GM18861 (cell line): ENCODE measurements around the gene PRKCQ.

Source experiments
- ATAC-seq: cut with Tn5 transposase; IDR thresholded peaks from one replicate; pipeline ENCODE4 v1.9.1; 2021; ENCODE audit not compliant: unreplicated experiment

PRKCQ gene

DNA sequence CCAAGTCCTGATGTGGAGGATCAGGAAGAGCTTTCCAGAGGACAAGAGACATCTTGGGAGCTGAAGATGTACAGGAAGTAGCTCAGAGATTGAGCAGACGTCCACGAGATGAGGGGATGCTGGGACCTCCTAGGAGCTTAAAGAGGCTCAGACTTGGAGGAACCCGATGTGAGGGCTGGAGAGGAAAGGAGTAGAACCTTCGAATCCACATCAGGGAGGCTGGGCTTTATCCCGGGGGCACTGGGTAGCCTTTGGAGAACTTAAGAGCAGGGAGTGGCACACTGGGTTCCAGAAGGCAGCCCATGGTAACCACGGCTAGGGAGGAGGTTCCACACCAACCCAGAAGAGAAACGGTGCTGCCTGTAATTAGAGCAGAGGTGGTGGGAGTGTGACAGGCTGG lies 10.8 kb downstream of the PRKCQ start:
- ATAC-seq: no peak

DNA sequence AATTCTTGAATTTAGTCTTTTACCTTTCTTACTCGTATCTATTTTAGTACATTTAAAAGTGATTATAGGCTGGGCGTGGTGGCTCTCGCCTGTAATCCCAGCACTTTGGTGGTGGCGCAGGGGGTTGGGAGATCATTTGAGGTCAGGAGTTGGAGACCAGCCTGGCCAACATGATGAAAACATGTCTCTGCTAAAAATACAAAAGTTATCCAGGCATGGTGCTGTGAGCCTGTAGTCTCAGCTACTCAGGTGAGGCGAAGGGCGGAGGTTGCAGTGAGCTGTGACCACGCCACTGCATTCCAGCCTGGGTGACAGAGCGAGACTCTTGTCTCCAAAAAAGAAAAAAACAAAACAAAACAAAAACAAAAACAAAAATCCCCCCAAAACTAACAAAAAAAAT lies 12.2 kb downstream of the PRKCQ start:
- no peak for ATAC-seq

DNA sequence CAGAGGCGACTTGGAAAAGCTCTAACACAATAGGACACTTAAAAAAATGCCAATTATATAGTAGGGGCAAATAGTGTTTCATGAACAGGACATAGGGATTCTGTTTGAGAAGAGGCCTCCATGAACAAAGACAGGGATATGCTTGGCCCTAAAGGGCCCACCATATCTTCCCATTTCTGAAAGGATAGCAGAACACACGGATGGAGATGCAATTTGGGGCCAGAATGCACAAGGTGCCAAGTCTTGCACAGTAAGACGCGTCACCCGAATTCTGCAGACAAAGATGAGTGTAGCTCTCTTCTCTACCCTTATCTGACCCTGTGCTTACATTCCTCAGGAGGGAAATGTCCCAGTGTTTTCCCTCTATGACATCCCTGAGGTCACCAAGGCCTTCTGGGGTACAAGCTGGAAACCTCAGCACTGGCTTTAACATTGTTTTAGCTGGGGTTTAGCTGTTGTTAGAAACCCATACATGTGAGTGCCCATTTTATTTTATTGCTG lies 12.8 kb downstream of the PRKCQ start:
- no peak for ATAC-seq

DNA sequence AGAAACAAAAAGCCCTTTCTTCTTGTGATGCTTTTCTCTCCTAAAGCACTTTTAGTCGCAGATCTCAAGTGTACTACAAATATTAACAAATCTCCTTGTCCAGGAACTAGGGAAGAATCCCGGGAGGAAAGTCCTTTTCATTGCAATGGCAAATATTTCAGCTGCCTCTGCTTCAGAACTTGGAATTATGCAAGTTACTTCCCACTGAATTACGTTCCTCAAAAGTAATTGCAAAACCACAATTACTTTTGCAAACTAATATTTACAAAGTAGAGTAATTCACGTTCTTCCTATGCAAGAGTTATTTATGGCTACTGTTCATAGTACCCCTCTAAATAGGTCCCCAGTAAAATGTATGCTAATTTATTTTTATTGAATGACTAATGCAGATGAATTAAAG lies 14.5 kb downstream of the PRKCQ start:
- no peak for ATAC-seq

DNA sequence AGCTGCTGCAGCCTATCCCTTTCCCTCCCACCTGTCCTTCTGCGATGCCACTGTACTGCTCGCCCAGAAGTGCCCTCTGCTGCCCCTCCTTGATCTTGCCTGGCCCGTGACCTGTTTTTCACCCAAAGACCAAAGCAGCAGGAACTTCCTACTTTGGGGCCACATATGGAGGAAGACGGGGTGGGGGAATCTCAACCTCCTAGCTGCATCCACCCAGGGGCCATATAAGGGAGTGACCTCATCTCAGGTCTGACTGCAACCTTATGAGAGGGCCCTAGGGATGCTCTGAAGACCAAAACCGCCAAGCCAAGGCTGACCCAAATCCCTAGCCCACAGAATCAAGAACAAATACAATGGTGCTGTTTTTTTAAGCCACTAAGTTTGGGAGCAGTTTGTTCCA lies 15.7 kb downstream of the PRKCQ start:
- no peak for ATAC-seq

DNA sequence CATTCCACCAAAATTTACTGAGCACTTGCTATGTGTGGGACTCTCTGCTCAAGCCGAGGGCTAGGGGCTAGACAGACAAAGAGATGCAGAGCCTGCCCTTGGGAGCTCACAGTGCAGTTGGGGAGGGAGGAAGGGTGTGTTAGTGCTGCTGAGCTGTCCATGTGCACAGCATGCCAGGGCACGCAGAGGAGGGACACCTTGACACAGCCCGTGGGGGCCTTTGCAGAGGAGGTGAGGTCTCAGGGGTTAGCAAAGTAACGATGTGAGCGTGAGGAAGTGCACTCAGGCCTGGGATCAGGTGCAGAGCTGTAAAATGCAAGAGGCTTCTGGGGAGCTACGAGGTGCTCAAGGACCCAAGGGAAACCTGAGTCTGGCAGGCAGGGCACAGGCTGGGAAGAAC lies 16.3 kb downstream of the PRKCQ start:
- no peak for ATAC-seq

DNA sequence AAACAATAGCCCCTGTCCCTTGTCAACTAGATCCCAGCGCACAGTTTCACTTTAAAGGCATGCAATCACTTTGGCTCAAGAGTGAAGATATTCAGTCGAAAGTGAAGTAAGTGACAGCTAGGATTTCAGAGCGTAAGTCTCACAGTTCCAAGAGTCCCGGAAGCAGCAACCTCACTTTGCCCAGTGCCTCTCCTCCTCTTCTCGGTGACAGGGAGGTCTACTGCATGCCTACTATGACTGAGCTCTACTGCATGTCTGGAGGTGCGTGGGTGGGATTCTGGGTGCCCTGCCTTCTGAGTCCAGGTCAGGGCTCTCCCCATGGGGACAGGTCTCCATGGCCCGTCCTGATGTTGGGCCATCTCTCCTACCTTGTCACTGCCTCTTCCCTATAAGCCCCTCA lies 17.0 kb downstream of the PRKCQ start:
- no peak for ATAC-seq

DNA sequence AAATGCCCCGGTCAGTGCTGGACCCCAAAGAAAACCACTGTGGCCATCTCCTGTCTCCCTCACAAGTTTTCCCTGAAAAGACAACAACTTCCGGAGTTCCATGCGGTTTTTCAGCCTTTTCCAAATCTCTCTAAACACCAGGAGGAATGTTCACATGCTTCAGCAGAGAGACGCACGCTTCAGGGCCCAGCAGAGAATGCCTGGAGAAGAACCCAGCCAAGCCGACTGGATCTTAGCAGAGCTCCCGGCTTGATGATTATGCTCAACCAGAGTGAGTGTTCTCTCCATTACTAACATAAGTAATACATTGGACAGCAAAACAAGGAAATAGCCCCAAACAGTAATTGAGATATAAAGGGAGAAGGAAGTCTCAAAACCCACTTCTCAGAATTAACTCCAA lies 17.9 kb downstream of the PRKCQ start:
- no peak for ATAC-seq

DNA sequence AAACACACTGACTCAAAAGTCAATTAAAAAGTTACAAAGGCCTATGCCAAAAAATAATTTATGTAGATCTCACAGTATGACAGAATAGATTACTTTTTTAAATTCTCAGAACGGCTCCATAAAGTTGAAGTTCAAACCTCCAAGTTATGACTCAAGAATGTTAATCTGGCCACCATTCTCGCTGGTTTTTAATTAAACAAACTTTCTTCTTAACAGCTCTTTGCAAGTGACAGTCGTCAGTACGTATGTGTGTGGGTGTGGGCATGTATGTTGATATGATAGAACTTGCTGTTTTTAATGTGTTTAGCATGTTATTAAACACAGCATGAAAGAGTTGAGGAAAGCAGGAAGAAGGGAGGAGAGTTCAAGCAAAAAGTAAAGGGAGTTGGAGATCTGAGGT lies 18.5 kb downstream of the PRKCQ start:
- ATAC-seq: no peak

DNA sequence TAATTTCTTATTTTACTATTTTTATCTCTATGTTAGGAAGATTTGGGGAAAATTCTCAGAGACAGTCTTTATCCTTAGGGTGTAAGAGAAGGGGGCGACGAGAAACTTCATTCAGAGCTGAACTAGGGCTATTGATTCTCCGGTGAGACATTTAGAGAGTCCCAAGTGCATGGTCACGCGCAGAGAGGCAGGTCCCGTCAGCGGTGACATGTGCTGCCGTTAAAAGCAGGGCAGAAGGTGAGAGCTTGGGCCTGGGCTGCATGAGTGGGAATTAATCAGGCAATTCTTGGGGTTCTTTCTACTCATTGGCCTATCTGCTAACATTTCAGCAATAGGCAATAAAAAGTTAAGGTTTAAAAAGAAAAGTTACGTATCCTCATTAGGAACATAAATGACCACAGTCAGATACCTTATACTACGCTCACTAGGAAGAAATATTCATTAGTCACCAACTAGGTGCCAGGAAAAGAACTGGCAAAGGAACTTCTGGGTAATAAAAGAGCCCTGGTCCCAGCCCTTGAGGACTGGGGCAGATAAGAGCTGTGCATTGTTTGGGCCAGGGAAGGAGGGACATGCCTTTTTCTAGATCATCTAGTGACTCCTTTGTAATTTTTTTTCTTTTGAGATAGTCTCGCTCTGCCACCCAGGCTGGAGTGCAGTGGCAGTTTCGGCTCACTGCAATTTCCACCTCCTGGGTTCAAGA lies 21.2 kb downstream of the PRKCQ start:
- no peak for ATAC-seq

DNA sequence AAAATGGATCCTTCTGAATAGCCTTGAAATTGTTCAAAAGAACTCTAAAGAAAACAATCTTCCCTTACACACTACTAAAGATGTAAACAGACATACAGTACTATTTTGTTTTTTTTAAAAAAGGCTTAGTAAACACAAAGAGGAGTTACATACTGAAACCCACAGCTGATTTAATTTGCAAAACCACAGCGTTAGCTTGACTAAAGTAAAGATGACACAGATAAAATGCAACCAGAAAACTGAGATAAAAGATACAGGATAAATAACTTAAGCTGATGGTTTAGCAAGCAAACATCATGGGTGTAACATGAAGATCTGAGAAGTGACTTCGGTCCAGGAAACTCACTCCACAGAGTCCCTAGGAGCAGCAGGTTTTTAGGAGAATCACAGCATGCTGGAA lies 21.8 kb downstream of the PRKCQ start:
- no peak for ATAC-seq

DNA sequence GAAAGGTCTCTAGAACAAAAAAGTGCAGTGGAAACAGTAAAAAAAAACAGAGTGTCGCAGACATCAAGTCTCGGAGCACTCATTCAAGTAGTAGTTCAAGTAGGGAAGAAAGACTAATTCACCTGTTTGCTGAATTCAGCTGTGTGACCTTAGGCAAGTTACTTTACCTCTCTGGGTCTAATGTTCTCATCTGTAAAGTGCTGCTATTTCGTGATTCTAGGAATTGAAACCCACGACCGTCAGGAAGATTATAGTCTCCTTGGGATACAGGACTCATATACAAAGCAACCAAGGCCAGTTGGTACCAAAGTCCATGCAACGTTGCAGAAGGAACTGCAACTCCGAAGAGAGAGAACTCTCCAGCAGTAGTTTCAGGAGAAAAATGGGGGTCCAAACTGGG lies 26.1 kb downstream of the PRKCQ start:
- no peak for ATAC-seq

DNA sequence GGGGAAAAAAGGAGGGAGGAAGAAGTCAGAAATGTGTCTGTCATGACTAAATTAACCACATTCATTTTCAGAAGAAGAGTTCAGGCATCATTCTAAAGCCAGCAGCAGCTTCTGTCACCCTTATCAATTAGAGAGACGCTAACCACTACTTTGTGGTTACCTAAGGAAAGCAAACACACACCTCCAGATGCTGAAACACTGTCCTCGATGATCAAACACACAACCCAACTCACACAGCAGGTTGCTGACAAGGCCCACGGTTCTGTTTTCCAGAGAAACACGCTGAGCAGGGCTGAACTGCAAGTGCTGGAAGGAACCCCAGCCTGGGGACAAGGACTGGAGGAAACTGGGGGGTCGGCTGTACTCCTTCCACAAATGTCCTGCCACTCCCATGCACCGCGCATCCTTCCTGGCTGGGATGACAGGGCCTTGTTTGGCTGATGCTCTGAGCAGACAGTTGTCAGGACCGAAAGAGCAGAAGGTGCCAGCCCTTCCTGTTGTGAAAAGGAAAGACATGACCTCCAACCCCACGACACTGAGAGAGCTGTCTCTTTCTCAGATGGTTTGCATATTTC lies 36.6 kb downstream of the PRKCQ start:
- ATAC-seq: no peak

DNA sequence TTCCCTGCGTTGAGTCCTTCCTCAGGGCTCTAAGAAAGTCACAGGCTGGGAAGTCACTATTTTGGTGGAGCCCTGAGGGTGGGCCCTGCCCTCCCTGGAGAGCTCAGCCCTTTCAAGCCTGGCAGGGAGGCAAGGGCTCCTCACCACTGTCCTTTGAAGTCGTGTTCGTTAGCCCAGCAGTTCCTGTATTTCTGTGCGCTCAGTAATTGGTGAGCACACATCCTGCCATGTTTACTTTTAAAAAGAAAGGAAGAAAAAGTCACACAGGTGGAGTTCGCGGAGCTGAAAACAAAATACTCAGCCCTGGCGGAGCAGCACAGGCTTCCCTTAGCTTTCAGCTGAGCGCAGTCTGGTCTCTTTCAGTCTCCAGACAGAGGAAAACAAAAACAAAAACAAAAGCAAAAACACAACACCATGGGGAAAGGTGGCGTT lies 37.1 kb downstream of the PRKCQ start:
- ATAC-seq: no peak

DNA sequence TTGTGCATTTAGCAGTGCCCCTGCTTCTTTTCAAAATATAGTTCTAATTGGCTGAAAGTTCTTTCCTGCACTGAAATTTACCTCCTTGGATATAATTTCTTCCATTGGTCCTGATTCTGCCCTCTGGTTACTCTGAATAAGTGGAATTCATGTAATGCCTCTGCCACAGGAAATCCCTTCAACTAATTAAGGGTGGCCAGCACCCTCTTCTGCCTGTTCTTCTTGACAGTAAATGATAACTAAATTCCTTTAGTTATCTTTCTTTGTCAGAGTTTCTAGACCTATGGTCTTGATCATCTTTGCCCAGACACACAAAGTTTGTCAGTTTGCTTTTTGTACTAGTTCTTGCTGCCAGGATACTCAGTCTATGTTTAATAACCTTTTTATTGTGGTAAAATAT lies 40.2 kb downstream of the PRKCQ start:
- ATAC-seq: no peak

DNA sequence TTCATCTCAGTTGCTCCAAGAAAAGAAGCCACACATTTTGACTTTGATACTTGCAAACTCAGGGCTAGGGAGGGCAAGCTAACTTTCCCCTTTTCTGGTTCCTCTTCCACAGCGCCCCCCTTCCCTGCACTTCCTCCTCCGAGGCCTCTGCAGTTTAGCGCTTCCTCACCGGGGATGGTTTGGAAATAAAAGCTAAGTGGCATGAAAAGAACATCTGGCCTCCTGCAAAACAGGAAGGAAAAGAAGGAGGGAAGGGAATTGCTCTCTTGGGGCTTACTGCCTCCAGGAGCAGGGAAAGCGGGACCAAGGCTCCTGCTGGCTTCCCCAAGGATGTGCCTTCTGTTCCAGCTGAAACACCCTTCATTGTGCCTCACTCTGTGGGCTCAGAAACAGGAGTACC lies 42.3 kb downstream of the PRKCQ start:
- ATAC-seq: no peak

DNA sequence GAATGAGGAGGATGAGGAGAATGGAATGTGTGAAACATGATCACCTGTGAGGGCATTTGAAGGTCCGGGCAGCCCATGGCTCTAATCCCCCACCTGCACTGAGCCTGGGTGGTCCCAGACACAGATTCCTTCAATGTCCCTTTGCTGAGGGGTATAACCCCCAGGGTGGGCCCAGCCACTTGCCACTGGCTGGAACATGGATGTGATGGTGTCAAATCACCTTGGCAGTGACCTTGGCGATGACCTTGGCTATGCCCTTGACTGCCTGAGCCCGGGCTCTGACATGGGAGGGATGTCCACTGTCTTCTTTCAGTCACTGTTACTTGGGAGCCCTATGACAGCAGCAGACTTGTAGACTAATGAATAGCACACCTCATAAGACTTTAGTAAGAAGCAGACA lies 44.0 kb downstream of the PRKCQ start:
- no peak for ATAC-seq

DNA sequence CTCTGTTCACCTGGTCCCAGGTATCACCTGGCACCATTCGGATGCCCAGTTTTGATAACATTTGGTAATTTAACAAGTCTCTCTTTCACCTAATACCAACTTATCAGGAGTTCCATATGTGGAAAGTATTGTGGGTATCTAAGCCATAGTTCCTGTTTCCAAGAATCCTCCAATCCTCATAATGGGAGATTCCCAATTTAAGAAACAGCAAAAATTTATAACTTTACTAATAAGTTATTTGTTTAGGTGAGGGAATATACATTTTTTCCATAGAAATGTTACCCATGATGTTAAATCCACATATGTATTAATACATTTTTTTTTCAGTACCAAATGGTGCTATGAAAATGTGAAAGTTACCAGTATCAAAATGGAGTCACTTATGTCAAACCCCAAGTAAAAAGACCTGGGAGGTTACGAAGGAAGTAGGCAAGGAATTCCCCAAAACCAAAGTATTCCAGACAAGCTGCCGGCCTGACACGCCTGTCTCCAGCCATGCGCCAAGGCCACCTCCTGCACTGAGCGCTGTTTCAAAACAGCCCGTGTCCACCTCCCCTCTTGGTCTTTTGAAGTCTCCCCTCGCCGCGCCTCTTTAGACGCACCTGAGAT lies 44.8 kb downstream of the PRKCQ start:
- no peak for ATAC-seq

DNA sequence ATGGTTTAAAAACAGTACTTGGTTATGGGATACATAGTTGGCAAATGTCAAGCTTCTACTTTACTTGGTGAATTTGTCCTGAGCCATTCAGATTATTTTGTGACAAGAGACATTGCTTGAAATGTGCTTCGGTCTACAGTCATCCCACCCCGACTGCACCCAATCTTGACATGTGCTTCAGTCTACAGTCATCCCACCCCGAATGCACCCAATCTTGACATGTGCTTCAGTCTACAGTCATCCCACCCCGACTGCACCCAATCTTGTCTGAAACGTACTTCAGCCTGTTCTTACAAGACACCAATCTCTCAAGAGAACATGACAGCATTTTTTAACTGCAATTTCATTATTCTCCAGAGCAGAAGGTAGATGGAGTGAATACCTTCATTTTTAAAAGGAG lies 47.8 kb downstream of the PRKCQ start:
- no peak for ATAC-seq

DNA sequence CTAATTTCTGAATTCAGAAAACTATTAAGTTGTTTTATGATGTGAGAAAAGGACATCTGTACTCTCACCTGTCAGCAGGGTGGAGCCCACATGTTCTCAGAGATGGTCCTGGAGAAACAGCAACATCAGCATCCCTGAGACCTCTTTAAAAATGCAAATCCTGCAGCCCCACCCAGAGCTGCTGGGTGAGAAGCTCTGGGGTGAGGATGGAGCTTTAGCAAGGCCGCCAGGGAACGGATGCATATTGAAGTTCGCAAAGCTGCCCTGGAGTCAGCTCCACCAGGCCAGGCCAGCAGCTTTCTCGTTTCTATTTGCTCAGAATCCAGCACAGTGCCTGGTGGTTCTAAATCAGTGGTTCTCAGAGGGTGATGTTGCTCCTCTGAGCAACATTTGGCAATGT lies 49.1 kb downstream of the PRKCQ start:
- ATAC-seq: no peak

DNA sequence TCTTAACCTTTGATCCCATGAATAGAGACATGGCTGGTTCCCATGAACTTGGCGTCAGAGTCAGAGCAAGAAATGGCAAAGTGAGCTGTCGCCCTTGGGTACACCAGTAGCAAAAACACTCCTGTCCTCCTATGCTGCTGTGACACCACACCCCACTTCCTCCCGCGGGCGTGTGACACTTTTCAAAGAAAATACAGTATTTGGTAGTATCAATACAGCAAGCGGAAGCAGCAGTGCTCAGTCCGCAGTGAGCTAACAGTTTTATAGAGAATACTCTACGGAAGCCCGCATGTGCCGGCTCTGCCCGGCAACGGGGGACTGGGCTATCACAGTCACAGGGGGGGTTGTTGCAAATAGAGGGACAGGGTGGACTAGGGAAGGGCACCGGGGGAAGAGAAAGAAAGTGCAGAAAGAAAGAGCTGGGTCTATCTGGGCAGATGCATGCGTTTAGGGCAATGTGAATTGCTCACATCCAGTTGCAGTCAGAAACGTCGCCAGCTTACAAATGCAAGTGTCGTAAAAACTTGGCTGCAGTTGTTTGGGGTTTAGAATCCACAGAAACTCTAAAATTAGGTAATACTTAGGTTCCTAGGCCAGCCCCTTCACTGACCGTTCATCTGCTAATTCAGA lies 49.8 kb downstream of the PRKCQ start:
- no peak for ATAC-seq
